ENCODE data around the gene COL4A3. TPM values are rescaled to one million over a fixed set of nuclear protein-coding genes. Genes with fewer than 3 reads are reported as not detected.

The COL4A3 gene
- not detected in 2 replicates for total RNA-seq

DNA sequence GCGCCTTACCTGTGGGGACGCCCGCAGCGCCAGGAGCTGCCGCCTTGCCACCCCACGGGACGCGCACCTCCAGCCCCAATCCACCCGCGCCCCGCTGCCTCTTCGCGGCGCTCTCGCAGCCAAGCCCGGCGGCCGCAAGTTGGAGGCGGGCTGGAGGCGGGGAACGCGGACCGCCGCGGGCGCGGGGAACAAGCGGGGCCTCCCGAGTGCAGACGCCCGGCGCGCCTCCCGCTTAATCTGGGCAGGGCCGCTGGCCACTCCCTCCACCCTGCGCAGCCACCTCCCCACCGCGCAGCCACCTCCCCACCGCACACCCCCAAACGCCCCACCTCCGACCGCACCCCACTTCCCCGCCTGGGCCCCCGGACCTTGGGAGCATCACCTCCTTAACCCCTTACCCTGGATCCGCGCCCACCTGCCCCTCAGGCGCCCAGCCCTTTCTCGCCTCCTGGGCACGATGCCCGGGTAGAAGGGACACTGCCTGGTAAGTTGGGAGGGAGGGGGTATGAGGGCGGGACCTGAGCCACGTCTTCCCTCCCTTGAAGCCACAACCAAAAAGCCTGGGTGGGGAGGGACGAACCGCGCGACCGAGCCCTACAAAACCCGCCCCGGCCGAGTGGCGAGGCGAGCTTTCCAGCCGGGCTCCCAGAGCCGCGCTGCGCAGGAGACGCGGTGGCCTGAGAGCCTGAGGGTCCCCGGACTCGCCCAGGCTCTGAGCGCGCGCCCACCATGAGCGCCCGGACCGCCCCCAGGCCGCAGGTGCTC, at the start of gene COL4A3, which contains the start of gene COL4A4:
TSS of gene COL4A3 (plus strand) at position 627 of the 765 bp plus-strand sequence. CDS start at position 730, 103 bp downstream.
TSS of gene COL4A4 (minus strand) at position 208 of the 765 bp plus-strand sequence. CDS start 16,722 bp downstream, outside the sequence.

DNA sequence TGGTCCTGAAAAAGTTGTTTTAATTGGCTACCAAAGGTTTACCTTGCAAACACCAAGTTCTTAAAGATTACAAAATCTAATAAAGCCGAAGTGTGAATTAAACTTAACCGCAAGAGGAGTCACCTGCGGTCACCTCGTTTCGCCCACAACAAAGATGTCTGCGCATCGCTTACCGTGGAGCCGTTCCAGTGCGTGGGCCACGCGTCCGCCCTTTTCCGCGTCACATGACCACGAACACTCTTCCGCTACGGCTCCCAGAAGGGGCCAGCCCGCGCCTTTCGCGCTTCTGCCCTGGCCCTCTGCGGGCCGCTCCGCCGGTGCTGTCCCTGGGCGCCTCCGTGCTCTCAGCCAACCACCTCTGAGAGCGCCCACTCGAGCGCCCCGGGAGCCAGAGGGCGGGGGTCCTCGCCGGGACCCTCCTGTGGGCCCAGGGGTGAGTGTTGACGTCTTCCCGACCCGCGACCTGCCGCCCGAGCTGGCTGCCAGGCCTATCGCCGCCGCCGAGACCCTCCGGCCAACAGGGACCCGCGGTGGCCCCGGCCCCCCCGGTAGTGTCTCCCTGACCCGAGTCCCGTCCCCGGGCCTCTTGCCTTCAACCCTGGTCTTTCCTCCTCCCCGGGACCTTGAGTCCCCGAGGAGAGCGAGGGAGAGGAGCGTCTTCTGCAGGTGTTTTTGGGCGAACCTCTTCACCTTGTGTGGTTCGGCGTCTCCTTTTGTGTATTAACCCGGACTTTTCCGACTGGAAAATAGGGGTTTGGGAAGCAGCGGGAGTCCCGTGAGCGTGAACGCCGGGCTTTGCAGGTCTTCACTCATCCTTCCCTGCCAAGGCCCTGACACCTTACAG, 160.8 kb downstream of the COL4A3 start, which contains the start of gene MFF:
TSS of gene MFF (plus strand) at position 257 of the 844 bp plus-strand sequence. CDS start 5,415 bp downstream, outside the sequence.

Other genes starting within 250 kb of the COL4A3 start
- under 0.01 and 0.11 TPM in 2 replicates for gene COL4A4, start 419 bp upstream of the COL4A3 start, total RNA-seq
- gene MFF, start 160.6 kb downstream of the COL4A3 start, total RNA-seq = 117 and 128 TPM in 2 replicates
- gene TM4SF20, start 214.7 kb downstream of the COL4A3 start, total RNA-seq = 1.1 TPM in 1 of 2 replicates, not detected in the other
- not detected in 2 replicates for gene SCYGR1, start 223.3 kb downstream of the COL4A3 start, total RNA-seq

Data from articular chondrocyte of knee joint (primary cell).